HG03442 (cell line): Measurements from ENCODE around the gene TCERG1L.

ENCODE experiments used
- ATAC-seq: cut with Tn5 transposase; IDR thresholded peaks from one replicate; pipeline ENCODE4 v1.9.1; 2021; ENCODE audit warnings: mild to moderate bottlenecking, moderate library complexity; ENCODE audit not compliant: unreplicated experiment

Gene TCERG1L

DNA sequence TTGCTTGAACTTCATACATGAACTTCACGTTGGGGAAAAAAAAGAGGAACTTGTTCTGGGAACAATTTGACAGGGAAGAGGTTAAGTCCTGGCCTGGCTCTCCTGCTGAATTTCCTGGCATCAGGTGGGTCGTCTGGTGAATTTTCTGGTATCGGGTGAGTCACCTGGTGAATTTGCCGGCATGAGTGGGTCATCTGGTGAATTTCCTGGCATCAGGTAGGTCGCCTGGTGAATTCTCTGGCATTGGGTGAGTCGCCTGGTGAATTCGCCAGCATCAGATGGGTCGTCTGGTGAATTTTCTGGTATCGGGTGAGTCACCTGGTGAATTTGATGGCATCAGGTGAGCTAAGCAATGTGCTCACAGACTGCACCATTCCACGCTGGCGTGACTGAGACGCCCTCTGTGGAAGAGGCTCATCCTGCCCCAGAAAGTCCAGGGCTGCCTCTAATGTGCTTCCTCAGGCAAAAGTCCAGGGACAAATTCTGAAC lies 255.4 kb downstream of the TCERG1L start:
- ATAC-seq = no peak

DNA sequence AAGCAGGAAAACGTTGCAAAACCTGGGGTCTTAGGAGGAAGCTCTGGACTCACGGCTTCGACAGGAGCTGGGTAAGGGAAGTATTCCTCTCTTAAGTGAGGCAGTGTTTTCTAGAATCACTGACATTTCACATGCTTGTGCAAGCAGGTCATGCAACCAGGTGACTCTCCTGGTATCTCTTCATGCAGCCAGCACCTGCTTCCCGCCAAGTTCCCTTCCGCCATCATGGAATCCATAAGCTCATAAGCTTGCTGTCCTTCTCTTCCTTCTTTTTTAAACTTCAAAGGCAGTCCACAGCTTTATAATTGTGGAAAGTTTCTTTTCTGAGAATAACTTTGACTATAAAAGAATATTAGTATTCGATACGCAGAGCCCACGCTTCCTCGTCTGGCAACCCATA lies 256.1 kb downstream of the TCERG1L start:
- no peak for ATAC-seq

DNA sequence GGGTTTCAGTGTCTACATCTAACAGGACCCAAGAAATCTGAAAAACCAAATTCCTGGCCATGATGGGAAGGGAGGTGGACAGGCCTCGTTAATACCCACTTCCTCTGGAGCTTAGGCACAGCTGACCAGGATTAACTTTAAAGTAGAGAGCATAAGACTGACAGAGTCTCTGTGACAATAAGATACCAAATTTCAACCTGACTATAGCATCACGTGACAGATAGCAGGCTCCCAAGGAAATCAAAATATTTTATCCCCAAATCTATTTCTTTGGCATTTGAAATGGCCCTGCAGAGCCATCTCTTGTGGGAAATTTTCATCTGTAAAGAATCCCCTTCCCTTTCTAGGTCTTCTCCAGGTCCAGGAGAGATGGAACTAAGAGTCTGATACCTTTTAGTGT lies 258.3 kb downstream of the TCERG1L start:
- no peak for ATAC-seq

DNA sequence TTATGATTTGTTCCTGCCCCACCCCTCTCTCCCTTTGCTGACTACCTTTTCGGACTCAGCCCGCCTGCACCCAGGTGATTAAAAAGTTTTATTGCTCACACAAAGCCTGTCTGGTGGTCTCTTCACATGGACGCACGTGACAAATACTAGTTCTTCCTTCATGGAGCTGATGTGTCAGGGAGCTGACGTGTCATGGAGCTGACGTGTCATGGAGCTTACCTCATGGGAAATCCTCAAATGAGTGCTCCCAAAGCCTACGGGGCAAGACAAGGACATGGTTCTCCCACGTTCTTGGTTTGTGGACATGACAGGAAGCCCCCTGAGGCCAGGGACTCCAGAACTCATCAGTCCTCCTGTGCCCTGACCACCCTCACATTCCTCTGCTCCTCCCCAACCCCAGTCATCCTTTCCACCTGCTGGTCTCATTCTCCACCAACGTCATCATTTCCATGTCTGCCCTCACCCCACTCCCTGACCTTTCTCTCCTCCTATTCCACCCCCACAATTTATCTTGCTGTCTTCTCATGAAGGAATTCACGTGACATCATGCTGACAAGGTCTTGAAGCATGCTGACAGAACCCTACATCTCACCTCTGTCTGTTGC lies 261.3 kb downstream of the TCERG1L start:
- no peak for ATAC-seq

DNA sequence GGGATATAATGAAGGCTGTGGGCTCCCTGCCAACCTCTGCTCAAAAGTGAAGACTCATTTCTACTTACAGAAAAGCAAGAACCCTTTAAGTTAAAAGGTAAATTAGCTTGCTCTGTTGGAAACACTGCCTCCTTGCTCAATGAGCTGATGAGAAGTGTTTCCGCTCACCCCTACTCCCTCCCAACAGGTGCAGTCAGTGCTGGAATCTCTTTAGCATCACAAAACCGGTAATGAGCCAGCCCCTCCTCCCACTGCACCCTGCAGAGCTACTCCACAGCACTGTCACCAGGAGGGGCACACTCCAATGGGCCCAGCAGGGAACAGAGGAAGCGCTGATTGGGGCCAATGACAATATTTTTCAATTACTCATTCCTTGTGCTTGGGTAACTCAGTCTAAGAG lies 262.5 kb downstream of the TCERG1L start:
- no peak for ATAC-seq

DNA sequence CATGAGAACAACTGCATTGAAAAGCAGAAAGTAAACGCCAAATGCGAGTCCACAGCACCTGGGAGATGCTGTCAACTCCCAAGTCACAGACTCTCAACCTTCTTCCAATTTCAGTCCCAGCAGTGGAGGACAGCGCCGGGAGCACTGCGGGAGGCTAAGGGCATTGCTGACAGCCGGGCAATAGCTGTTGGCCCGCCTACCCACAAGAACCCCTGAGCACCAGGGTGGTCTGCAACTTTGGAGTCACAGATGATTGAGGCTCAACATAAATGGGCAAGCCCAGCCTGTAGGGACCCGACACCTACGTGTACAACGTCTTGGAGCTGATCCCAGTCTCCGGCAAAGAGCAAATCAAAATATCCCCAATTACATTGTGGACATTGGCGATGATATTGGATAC lies 262.9 kb downstream of the TCERG1L start:
- no peak for ATAC-seq

DNA sequence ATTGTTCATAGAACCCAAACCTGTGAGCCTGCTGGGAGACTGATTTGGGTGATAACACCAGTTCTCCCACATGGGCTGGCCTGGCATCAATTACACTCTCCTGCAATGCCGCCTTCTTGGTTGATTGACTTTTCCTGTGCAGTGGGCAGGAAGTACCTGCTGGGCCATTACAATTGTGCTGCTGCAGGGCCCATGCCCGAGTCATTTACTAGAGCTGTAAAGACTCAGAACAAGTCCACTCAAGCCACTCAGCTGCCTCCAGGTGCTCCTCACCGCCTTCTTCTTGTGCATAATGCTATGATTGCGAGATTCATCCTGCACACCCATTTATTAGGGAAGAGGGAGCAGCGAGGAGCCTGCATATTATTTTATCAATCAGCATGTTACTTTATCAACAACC lies 264.0 kb downstream of the TCERG1L start:
- no peak for ATAC-seq

DNA sequence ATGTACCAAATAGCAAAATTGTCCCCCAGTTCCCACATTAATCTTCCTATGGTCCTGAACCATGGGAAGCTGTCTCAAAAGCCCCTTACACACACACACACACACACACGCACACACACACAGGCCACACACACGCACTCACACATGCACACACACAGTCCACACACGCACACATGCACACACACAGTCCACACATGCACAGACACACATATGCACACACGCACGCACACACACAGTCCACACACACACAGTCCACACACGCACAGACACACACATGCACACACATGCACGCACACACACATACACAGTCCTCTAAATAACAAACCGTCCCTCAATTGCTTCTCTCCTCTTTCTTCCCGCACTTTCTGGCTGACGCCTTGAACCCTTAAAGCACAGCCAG lies 265.3 kb downstream of the TCERG1L start:
- ATAC-seq = no peak

DNA sequence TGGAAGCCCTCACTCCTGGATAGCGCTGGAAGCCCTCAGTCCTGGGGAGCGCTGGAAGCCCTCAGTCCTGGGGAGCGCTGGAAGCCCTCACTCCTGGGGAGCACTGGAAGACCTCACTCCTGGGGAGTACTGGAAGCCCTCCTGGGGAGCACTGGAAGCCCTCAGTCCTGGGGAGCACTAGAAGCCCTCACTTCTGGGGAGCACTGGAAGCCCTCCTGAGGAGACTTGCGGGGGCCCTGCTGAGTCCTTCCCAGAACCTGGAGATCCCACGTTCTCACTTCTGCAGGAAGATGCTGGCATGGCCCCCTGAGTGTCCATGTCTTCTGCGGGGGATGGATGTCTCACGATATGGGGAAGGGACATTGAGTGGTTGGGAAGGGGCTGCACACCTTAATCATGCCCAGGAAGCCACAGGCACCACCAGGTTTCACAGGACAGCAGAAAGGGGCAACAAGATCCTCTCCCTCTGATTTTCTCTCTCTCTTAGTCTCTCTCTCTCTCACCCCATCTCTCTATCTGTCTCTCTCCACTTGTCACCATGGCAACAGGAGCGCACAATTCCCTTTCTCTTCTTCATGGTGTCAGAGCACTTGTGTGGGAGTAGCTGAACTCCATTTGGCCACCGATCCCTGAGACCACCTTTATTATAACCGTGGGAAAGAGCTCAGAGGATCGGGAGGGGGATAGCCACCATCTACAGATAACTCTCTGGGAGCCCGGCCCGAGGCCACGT lies 267.0 kb downstream of the TCERG1L start:
- ATAC-seq = no peak

DNA sequence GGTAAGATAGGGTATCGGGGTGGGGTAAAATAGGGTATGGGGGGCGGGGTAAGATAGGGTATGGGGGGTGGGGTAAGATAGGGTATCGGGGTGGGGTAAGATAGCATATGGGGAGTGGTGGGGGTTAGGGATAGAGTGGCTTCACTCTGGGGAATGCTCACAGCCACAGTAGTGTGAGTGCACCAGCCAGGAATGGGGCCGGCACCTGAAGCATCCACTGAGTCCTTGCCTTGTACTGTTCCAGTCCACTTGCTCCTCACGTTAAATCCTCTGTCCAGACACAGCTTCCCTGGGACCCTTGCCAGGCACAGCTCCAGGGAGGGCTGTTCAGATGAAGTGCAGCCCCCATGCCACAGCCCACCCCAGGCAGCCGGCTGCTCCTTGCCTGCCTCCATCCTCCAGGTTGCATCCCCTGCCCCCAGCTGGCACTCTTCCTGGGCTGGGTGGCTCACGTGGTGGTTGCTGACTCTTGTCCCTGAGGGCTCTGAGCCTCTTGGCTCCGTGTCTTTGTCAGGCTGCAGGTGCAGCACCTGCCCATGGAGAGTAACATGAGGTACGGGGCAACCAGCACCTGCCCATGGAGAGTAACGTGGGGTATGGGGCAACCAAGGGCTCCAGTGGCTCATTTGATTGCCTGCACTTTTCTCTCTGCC lies 268.4 kb downstream of the TCERG1L start:
- no peak for ATAC-seq
